AG09309 (cell line): ENCODE measurements around the gene LRIG3.

Source experiments
- DNase-seq: peaks from one replicate; pipeline ENCODE4 v3.0.0-alpha.2; 2010; ENCODE audit warnings: low read depth
- H3K4me3 ChIP-seq: 2 replicates; pipeline ENCODE4 v1.5.1; 2011; ENCODE audit warnings: mild to moderate bottlenecking, low read depth, low read length, moderate library complexity; ENCODE audit not compliant: control insufficient read depth
- CTCF ChIP-seq: IDR thresholded peaks from 2 replicates; pipeline ENCODE4 v1.5.1; 2011; ENCODE audit warnings: mild to moderate bottlenecking, low read depth, low read length, inconsistent platforms; ENCODE audit not compliant: insufficient read depth, control insufficient read depth; ENCODE audit errors: missing control alignments

The LRIG3 gene

DNA sequence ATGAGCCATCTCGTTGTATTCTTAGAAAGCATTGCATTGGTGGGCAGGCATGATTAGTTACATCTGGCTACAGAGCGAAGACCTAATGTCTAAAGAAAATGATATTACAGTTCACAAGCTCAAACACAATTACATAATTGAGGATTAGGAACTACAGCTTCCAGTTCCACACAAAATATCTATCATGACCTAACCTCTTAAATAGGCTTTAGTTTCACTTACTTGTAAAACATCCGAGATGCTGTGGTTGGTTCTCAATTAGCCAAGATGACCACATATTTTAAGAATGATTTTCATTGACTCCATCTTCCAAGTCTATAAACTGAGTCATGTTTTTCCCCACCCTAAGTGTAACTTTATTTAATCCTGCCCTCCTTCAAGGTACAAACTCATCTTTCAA lies 69.5 kb downstream of the LRIG3 start:
- H3K4me3 ChIP-seq: no peak overlapping the region
- DNase-seq: peak; percentile 47
- TF ChIP-seq CTCF: no peak

- no peak for TF ChIP-seq CTCF
- H3K4me3 ChIP-seq: no peak overlapping the region
- no peak for DNase-seq
Measured at GRCh38 chr12:58847901-58848600, 72.3 kb downstream of the LRIG3 start.

- TF ChIP-seq CTCF: no peak
- DNase-seq: no peak
- no peak overlapping the region for H3K4me3 ChIP-seq
Measured at GRCh38 chr12:58844161-58844560, 76.1 kb downstream of the LRIG3 start.

DNA sequence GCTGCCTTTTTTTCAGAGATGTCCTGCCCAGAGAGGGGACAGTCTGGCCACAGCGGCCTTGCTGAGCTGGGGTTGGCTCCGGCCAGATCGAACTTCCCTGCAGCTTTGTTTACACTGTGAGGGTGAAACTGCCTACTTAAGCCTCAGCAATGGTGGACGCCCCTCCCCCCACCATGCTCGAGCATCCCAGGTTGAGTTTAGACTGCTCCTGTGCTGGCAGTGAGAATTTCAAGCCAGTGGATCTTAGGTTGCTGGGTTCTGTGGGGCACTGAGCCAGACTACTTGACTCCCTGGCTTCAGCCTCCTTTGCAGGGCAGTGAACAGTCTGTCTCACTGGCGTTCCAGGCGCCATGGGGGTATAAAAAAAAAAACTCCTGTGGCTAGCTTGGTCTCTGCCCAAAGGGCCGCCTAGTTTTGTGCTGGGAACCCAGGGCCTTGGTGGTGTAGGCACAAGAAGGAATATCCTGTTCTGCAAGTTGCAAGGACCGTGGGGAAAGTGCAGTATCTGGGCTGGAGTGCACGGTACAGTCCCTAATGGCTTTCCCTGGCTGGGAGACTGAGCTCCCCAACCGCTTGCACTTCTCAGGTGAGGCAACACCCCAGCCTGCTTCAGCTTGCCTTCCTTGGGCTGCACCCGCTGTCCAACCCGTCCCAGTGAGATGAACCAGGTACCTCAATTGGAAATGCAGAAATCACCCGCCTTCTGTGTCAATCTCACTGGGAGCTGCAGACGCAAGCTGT lies 79.1 kb downstream of the LRIG3 start:
- no peak for TF ChIP-seq CTCF
- H3K4me3 ChIP-seq: no peak overlapping the region
- no peak for DNase-seq

DNA sequence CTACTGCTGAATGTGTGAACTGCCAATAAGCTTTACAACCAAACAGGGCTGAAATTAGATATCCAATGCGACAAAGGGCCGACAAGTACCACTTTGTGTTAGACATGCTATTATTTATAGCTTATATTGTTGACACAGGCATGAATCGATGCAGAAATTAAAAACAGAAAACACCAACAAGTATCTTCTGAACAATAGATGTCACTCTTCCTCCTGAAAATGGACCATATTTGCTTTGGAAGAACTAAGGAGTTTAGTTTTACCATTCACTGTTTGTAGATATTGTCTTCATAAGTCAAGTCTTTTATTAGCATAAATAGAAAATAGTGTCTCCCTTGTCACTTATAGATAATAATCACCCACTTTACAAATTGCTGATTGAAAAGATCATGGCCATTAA lies 86.5 kb downstream of the LRIG3 start:
- H3K4me3 ChIP-seq: no peak overlapping the region
- no peak for DNase-seq
- no peak for TF ChIP-seq CTCF

DNA sequence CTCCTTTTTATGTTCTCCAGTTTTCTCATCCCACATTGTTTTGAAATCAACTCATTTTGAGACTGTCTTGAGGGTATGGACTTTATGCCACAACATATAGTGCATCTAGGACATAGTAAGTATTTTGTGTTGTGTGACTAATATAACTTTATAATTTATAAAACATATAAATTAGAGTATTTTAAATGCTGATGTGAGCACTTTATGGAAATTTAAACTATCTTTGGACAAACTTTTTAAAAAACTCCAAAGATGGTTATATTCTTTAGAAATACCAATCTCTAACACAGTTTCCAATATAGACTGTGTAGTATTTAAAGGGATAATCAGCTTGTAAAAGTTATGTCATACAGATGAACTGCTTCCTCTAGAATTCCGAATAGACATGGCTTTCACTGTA lies 87.4 kb downstream of the LRIG3 start:
- TF ChIP-seq CTCF: no peak
- no peak overlapping the region for H3K4me3 ChIP-seq
- no peak for DNase-seq
